Fibroblast of the aortic adventitia (primary cell): ENCODE data around the gene PPARA. TPM values are rescaled to one million over a fixed set of nuclear protein-coding genes. Genes with fewer than 3 reads are reported as not detected.

ENCODE experiments used
- DNase-seq: peaks from one replicate; pipeline ENCODE4 v3.0.0-alpha.2; 2010; ENCODE audit warnings: low read depth
- H3K4me3 ChIP-seq: 2 replicates; pipeline ENCODE4 v1.5.1; 2011; ENCODE audit warnings: low read depth, mild to moderate bottlenecking, control low read depth, low read length, moderate library complexity
- CTCF ChIP-seq: IDR thresholded peaks from 2 replicates; pipeline ENCODE4 v1.5.1; 2011; ENCODE audit warnings: mild to moderate bottlenecking, low read length, control low read depth, inconsistent platforms; ENCODE audit not compliant: insufficient read depth
- total RNA-seq: library from RNA; depleted of rRNA; stranded (reverse); fragments of >200 nt; gene quantifications from 2 replicates; pipeline ENCODE4 v1.2.3, GENCODE V29; 2012; ENCODE audit warnings: low replicate concordance

Gene PPARA
- total RNA-seq, 1 donor: 13.4 TPM

GRCh38 chr22:46214616-46215015, 64.3 kb downstream of the PPARA start:
- H3K4me3 ChIP-seq: no peak overlapping the region
- TF ChIP-seq CTCF: no peak
- DNase-seq: no peak

- no peak for DNase-seq
- TF ChIP-seq CTCF: no peak
Measured at GRCh38 chr22:46219636-46220035, 69.3 kb downstream of the PPARA start.

GRCh38 chr22:46220921-46221320, 70.6 kb downstream of the PPARA start:
- no peak for DNase-seq
- no peak for TF ChIP-seq CTCF
- no peak overlapping the region for H3K4me3 ChIP-seq

More at GRCh38 chr22:46219636-46220035, 69.3 kb downstream of the PPARA start:
- H3K4me3 ChIP-seq: no peak overlapping the region

- no peak for TF ChIP-seq CTCF
- H3K4me3 ChIP-seq: no peak overlapping the region
- DNase-seq: no peak
Measured at GRCh38 chr22:46224044-46224897, 73.9 kb downstream of the PPARA start.

- H3K4me3 ChIP-seq: no peak overlapping the region
- TF ChIP-seq CTCF: no peak
- DNase-seq: no peak
Measured at GRCh38 chr22:46224898-46225290, 74.6 kb downstream of the PPARA start.

- DNase-seq: no peak
- H3K4me3 ChIP-seq: no peak overlapping the region
- no peak for TF ChIP-seq CTCF
Measured at GRCh38 chr22:46225631-46226030, 75.3 kb downstream of the PPARA start.
